GM19397 (cell line): ENCODE measurements around the gene CLEC16A.

Experiments used
- ATAC-seq: cut with Tn5 transposase; IDR thresholded peaks from one replicate; pipeline ENCODE4 v1.9.1; 2021; ENCODE audit warnings: mild to moderate bottlenecking, moderate library complexity; ENCODE audit not compliant: unreplicated experiment

Gene CLEC16A

GRCh38 chr16:10944249-10945064 is at the start of gene CLEC16A:
Gene CLEC16A (plus strand): TSS chr16:10944564. CDS start chr16:10944718, 154 bp downstream.
- peak; percentile 64 for ATAC-seq

GRCh38 chr16:10895053-10895946 is 49.1 kb upstream of the CLEC16A start:
- no peak for ATAC-seq

GRCh38 chr16:10896165-10896564 is 48.2 kb upstream of the CLEC16A start:
- ATAC-seq: no peak

- ATAC-seq: no peak
Observed at GRCh38 chr16:10896723-10897122, 47.6 kb upstream of the CLEC16A start.

- ATAC-seq: peak; percentile 47
Observed at GRCh38 chr16:10897134-10897533, 47.2 kb upstream of the CLEC16A start.

GRCh38 chr16:10902999-10903398 is 41.4 kb upstream of the CLEC16A start:
- no peak for ATAC-seq

- ATAC-seq: no peak
Observed at GRCh38 chr16:10906482-10906881, 37.9 kb upstream of the CLEC16A start.

GRCh38 chr16:10906914-10907756 is 37.2 kb upstream of the CLEC16A start:
- ATAC-seq: no peak

- ATAC-seq: no peak
Observed at GRCh38 chr16:10907757-10908045, 36.7 kb upstream of the CLEC16A start.

GRCh38 chr16:10911267-10911666 is 33.1 kb upstream of the CLEC16A start:
- ATAC-seq: no peak

GRCh38 chr16:10916534-10916933 is 27.8 kb upstream of the CLEC16A start:
- no peak for ATAC-seq

GRCh38 chr16:10918294-10919002 is 25.9 kb upstream of the CLEC16A start:
- ATAC-seq: no peak

- ATAC-seq: no peak
Observed at GRCh38 chr16:10919003-10919351, 25.4 kb upstream of the CLEC16A start.

GRCh38 chr16:10920726-10921427 is 23.5 kb upstream of the CLEC16A start:
- no peak for ATAC-seq

GRCh38 chr16:10921536-10922327 is 22.6 kb upstream of the CLEC16A start:
- ATAC-seq: no peak

GRCh38 chr16:10922328-10923145 is 21.8 kb upstream of the CLEC16A start:
- ATAC-seq: no peak

GRCh38 chr16:10923146-10923649 is 21.2 kb upstream of the CLEC16A start:
- no peak for ATAC-seq

GRCh38 chr16:10923650-10924214 is 20.6 kb upstream of the CLEC16A start:
- ATAC-seq: no peak
